Gastrocnemius medialis (tissue), 4 donors: ENCODE results near the gene COL4A1. TPM values are rescaled to one million over a fixed set of nuclear protein-coding genes. Genes with fewer than 3 reads are reported as not detected.

Experiments
- ATAC-seq, 2 donors: fragments of 150-250 bp; one replicate each; pipeline ENCODE4 v1.9.1; 2016
- DNase-seq, 2 donors: peaks; one replicate each; pipeline ENCODE4 v3.0.0-alpha.2; 2019
- H3K27ac ChIP-seq, 4 donors: fragments of 200-600 bp; sonication (generic); 1 replicate in 1 of 4; 2 replicates in 3 of 4; pipeline ENCODE4 v1.5.1; 2016 to 2018; ENCODE audit warnings: mild to moderate bottlenecking in 2 of 4, moderate library complexity in 1 of 4
- H3K27me3 ChIP-seq, 3 donors: fragments of 200-600 bp; sonication (generic) in 2 of 3; 1 replicate in 1 of 3; 2 replicates in 2 of 3; pipeline versions ENCODE4 v1.5.1 to v1.6.0; 2016 to 2019; ENCODE audit warnings: mild to moderate bottlenecking in 1 of 3, moderate library complexity in 1 of 3
- H3K36me3 ChIP-seq, 2 donors: fragments of 200-600 bp; sonication (generic) in 1 of 2; one replicate each; pipeline ENCODE4 v1.5.1; 2017 to 2018
- H3K4me1 ChIP-seq, 2 donors: fragments of 200-600 bp; sonication (generic) in 1 of 2; one replicate each; pipeline ENCODE4 v1.5.1; 2016 to 2017; ENCODE audit warnings: mild to moderate bottlenecking in 2 of 2
- H3K4me3 ChIP-seq, 4 donors: fragments of 200-600 bp; sonication (generic) in 3 of 4; 1 replicate in 1 of 4; 2 replicates in 3 of 4; pipeline ENCODE4 v1.5.1; 2016 to 2019; ENCODE audit warnings: mild to moderate bottlenecking in 2 of 4
- H3K9me3 ChIP-seq, 3 donors: fragments of 200-600 bp; sonication (generic) in 2 of 3; 1 replicate in 1 of 3; 2 replicates in 2 of 3; pipeline ENCODE4 v1.5.1; 2016 to 2019
- POLR2A ChIP-seq, 2 donors: fragments of 450-650 bp; IDR thresholded peaks; one replicate each; pipeline ENCODE4 v1.6.1; 2017; ENCODE audit warnings: antibody characterized with exemption in 2 of 2, mild to moderate bottlenecking in 2 of 2, moderate library complexity in 2 of 2
- in situ Hi-C, 4 donors: fragments of 200-750 bp; cut with MboI; loops; one replicate each; pipeline versions ENCODE4 v1.15.0 to v1.8.0; 2017; ENCODE audit warnings: low sequenced_read_pairs in 4 of 4
- intact Hi-C: fragments of 100-400 bp; cut with DNase I; formaldehyde crosslinking; loops from one replicate; pipeline ENCODE4 v1.15.1; 2023; ENCODE audit warnings: low total_unique reads
- total RNA-seq, 4 donors: library from RNA; depleted of rRNA; stranded (reverse); fragments of >200 nt; gene quantifications; one replicate each; pipeline versions ENCODE4 v1.1.0 to v1.2.3, GENCODE V29; 2016
- TF ChIP-seq, protein P1 (sequence below), 5 experiments: fragments of 450-650 bp in 3 of 5; fragments of 200-600 bp in 2 of 5; sonication (generic) in 2 of 5; IDR thresholded peaks in 4 of 5; conservative IDR thresholded peaks in 1 of 5; 1 replicate in 4 of 5; 2 replicates in 1 of 5; pipeline ENCODE4 v1.5.1; 2016 to 2019; ENCODE audit warnings: antibody characterized with exemption in 5 of 5, mild to moderate bottlenecking in 3 of 5, moderate library complexity in 3 of 5

Gene COL4A1
- total RNA-seq, 4 donors from 2014 or later = 60.5 to 127 (median 120) TPM

DNA sequence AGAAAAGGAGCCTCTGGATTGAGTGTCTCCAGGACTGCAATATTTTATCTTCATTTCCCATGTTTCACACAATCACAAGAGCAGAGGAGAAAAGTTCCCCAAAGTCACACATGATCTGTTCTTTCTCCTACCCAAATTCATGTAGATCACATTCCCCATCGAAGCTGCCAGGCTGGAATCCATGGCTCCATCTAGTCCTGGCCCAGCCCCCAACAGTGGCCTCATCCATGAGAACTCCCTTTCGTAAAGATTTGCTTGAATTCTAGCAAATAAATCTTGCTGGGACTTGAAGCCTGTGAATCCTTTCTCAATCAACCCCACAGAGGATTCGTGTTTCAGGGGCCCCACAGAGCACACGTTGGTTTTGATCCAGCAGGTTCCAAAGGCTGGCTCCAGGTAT, 109.5 kb downstream of the COL4A1 start:
- DNase-seq (no peak), ATAC-seq (no peak)
- in situ Hi-C loops = no loop called here
- Histone ChIP-seq H3K4me3 (no peak overlapping the region), H3K4me1 (no peaks in the 10 kb centered on the region), H3K27ac (no peak overlapping the region), H3K36me3 (peaks cover 0 to 7% of the 10 kb centered on the region in 2 donors), H3K9me3 (no peaks in the 10 kb centered on the region), H3K27me3 (no peaks in the 10 kb centered on the region)
- intact Hi-C loops = no loop called here
- no peak for TF ChIP-seq POLR2A (IDR thresholded peaks at IDR 0.05)
- TF ChIP-seq, protein P1, sequence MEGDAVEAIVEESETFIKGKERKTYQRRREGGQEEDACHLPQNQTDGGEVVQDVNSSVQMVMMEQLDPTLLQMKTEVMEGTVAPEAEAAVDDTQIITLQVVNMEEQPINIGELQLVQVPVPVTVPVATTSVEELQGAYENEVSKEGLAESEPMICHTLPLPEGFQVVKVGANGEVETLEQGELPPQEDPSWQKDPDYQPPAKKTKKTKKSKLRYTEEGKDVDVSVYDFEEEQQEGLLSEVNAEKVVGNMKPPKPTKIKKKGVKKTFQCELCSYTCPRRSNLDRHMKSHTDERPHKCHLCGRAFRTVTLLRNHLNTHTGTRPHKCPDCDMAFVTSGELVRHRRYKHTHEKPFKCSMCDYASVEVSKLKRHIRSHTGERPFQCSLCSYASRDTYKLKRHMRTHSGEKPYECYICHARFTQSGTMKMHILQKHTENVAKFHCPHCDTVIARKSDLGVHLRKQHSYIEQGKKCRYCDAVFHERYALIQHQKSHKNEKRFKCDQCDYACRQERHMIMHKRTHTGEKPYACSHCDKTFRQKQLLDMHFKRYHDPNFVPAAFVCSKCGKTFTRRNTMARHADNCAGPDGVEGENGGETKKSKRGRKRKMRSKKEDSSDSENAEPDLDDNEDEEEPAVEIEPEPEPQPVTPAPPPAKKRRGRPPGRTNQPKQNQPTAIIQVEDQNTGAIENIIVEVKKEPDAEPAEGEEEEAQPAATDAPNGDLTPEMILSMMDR (IDR thresholded peaks at IDR 0.05 in 4 of 5, conservative IDR thresholded peaks at IDR 0.05 in 1 of 5) = no peak

DNA sequence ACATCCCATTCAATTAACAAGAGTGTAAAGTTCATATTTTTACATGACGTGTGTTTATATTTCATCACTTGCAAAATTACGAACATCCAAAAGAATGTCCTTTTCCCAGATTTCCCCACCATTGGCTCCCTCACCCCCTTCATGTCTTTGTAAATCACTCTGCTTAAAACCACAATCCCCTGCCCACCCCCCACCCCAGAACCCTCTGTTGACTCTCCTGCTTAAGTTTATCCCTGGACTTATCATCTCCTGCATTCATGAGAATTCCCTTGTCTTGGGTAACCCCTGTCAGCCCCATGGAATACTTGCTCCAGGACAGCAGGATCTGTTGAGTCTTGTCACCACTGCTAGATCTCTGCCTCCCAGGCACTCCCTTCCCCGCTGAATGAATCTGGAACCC, 109.9 kb downstream of the COL4A1 start:
- no peaks in the 10 kb centered on the region for H3K27me3 ChIP-seq
- intact Hi-C loops = no loop called here
- no peak overlapping the region for H3K27ac ChIP-seq
- peaks cover 0 to 7% of the 10 kb centered on the region in 2 donors for H3K36me3 ChIP-seq
- ATAC-seq (no peak), DNase-seq (no peak)
- no peaks in the 10 kb centered on the region for H3K9me3 ChIP-seq
- no peak for TF ChIP-seq POLR2A (IDR thresholded peaks at IDR 0.05)
- TF ChIP-seq, protein P1 (IDR thresholded peaks at IDR 0.05 in 4 of 5, conservative IDR thresholded peaks at IDR 0.05 in 1 of 5) = no peak
- in situ Hi-C loops = no loop called here
- no peaks in the 10 kb centered on the region for H3K4me1 ChIP-seq
- no peak overlapping the region for H3K4me3 ChIP-seq

DNA sequence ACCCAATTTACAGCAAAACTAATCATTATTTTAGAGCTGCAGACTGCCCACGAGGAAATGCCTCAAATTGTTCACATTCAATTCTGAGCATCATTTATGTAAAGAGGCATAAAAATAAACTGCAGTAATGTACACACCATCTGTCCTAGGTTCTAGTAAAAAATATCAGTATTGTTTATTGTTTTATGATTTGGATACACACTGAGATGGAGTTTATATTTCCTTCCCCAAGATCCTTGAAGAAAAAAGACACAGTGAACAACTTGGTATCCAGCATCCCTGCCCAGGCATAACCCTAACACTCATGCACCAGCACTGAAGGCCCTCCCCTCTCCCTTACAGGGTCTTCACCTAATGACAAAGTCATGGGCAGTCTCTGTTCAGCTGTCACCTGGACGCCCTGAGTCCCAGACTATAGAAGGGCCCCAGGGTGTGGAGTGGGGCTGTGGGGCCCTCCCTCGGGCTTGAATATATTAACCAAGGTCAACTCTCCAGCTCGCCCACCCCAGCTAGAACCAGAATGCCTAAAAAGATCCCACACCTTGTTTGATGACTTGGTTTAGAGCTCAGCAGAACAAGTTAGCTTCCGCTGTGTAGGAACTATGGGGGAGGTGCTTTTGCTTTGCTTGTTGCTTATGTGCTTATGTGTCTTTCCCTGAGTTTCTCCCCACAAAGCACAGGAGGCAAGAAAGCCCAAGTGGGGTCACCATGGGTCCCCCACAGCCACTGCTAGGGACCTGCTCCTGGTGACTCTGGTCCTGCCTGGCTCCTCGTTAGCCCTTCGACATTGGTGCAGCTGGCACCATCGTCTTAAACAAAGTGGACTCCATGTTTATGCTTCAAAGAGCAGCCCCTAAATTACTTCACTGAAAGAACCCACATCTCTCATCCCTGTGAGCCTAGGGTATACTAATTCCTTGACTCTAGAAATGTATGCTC, 111.1 kb downstream of the COL4A1 start:
- H3K27me3 ChIP-seq = no peaks in the 10 kb centered on the region
- in situ Hi-C loops (no loop called here), intact Hi-C loops (no loop called here)
- no peaks in the 10 kb centered on the region for H3K4me1 ChIP-seq
- no peak overlapping the region for H3K4me3 ChIP-seq
- DNase-seq = no peak
- H3K9me3 ChIP-seq = no peaks in the 10 kb centered on the region
- no peak overlapping the region for H3K27ac ChIP-seq
- ATAC-seq = no peak
- H3K36me3 ChIP-seq = peaks cover 0 to 7% of the 10 kb centered on the region in 2 donors
- TF ChIP-seq, protein P1 (IDR thresholded peaks at IDR 0.05 in 4 of 5, conservative IDR thresholded peaks at IDR 0.05 in 1 of 5) = no peak
- no peak for TF ChIP-seq POLR2A (IDR thresholded peaks at IDR 0.05)

DNA sequence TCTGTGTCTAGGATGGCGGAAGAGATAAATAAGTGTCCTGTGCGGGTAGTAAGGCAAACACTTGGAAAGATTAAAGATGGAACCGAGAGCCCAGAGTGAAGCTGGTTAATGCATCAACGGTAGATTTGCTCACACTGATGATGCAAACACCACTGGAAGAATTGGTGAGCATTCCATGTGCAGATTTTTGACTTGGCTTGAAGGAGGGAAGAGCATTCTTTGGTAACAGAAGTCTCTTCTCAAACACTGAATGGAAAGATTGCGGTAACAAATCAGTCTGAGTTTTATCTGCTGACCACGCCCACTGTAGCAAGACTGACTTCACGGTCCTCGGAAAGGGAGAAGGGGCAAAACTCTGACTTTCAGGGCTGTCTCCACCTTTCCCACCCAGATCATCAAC, 112.5 kb downstream of the COL4A1 start:
- in situ Hi-C loops = no loop called here
- Histone ChIP-seq H3K4me1 (no peaks in the 10 kb centered on the region), H3K36me3 (peaks cover 0 to 2% of the 10 kb centered on the region in 2 donors), H3K27ac (no peak overlapping the region), H3K9me3 (no peaks in the 10 kb centered on the region), H3K27me3 (no peaks in the 10 kb centered on the region), H3K4me3 (no peak overlapping the region)
- ATAC-seq (no peak), DNase-seq (no peak)
- intact Hi-C loops = no loop called here
- no peak for TF ChIP-seq POLR2A (IDR thresholded peaks at IDR 0.05)
- TF ChIP-seq, protein P1 (IDR thresholded peaks at IDR 0.05 in 4 of 5, conservative IDR thresholded peaks at IDR 0.05 in 1 of 5) = no peak
